ENCODE measurements around the gene ADCY5.

The ADCY5 gene

GRCh38 chr3:123357275-123357674 is 91.6 kb downstream of the ADCY5 start:
- DNase-seq = peak; percentile 94 to 97

GRCh38 chr3:123353850-123354233 is 95.0 kb downstream of the ADCY5 start:
- DNase-seq = no peak

DNA sequence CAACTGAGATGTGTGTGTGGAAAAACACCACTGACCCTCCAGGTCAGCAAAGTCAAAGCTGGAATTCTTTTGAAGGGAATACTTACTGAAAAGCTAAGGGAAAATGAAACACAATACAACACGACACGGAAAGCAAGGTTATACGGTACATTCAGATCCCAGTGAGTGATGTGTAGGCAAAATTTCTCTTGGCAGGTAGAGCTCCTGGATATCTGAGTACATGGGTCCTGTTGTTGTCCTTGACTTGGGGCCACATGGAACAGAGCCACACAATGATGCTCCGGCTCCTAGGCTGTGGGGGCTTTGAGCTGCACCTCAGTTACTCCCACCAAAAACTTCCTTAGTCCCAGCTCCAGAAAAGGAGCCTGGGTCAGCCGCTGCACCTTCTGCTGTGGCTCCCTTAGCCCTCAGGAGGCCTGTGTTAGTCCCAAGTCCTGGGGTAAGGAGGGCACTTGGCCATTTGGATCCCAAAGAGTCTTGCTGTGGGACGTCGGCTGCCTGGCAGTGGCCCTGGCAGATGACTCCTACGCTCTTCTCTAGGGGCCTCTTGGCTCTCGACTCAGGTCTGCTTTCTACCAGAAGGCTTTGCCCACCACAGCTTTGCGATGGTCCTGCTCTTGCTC is 95.6 kb downstream of the ADCY5 start:
- DNase-seq = no peak

DNA sequence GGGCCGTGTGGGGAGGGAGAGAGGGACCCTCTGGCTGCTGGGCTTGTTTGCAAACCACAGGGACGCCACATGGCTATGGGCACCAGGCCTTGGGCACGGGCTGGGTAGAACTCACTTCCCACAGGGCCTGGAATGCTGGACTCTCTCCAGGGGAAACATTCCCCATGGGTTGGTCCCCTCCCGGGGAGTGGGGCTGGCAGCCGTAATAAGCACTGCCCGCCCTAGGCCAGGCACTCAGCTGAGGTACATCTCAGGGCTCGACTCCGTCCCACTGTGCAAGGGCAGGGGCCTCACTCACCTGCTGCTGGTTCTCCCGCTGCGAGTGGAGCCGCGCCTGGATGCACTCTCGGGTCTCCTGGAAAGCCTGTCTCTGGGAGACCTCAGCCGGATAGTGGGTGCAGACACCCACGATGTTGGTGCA is 96.7 kb downstream of the ADCY5 start:
- no peak for DNase-seq

GRCh38 chr3:123351501-123351900 is 97.4 kb downstream of the ADCY5 start:
- DNase-seq = no peak

DNA sequence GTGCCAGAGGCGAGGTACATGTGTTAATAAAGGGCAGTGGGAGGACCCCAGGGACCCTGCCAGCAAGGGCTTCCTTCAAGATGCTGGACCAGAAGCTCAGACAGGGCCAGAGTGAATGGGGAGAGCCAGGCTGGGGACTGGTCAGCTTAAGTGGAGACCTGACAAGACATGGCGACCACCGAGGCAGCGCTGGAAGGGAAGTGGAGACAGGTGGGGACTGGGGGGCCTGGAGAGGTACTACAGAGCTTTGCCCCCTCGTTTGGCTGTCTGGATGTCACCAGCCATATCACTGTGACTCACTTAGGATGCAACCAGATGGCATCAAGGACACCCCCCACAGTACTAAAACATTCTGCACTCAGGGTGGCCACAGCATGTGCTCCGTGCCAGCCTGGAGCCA is 97.9 kb downstream of the ADCY5 start:
- peak in 1 of 2 experiments; percentile 36 for DNase-seq

DNA sequence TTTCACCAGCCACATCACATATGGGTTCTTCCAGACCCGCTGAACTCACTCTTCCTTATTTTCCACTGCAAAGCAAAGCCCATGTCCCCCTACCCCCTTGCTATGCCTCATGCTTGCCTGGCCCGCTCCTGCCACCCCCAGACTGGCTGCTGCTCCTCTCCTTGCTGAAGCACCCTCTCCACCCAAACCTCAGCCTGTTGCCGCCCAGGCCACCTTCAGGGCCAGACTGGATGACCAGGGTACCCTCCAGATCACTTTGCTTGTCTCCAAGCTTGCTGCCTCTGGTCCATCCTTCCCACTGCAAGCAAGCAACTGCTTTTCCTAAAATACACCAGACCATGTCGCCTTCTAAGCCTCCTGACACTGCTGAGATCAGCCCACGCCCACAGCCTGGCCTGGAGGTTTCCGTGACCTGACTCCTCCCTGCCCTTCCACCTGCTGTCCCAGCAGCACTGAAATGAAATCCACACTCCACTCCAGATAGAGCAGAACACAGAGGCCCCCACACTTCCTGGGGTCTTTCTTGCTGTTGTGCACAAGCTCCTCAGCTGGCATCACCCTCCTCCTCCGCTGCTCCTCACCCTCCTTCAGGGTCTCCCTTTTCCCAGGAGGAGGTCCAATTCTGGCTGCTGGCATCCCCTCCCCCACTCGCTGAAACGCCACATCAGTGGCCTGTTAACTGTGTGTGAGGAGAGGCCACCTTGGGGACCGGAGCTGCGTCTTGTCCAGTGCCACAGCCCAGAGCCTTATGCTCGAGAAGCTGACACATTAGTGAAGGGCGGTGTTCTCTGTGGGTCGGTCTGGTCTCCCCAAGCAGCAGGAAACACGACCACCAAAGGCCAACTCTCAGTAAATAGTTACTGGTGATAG is 99.1 kb downstream of the ADCY5 start:
- DNase-seq = no peak

GRCh38 chr3:123349201-123349535 is 99.7 kb downstream of the ADCY5 start:
- no peak for DNase-seq

- no peak for DNase-seq
Measured at GRCh38 chr3:123348471-123349200, 100.3 kb downstream of the ADCY5 start.

DNA sequence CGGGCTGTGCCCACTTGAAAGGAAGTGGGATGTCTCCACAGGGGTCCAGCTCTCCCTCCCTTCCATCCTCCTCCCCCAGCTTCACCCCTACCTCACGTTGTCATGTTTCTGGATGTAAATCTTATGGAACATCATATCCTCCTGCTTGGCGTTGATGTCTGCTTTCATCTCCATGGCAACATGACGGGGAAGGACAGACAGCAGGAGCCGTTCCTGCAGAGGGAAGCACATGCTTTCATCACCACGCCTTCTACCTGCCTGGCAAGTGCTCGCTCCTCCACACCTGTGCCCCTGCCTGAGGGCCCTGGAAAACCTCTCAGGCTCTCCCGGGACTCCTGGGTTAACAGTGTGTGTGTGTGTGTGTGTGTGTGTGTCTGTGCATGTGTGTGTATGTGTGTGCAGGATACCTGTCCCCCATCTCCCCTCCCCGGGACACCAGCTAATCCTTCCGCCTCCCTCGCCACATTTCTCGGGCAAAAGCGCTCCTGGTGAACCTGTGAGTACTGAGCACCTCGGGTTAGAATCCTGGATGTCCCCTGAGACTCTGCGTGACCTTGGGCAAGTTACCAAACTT is 101.1 kb downstream of the ADCY5 start:
- peak in 1 of 2 experiments; percentile 32 for DNase-seq

DNA sequence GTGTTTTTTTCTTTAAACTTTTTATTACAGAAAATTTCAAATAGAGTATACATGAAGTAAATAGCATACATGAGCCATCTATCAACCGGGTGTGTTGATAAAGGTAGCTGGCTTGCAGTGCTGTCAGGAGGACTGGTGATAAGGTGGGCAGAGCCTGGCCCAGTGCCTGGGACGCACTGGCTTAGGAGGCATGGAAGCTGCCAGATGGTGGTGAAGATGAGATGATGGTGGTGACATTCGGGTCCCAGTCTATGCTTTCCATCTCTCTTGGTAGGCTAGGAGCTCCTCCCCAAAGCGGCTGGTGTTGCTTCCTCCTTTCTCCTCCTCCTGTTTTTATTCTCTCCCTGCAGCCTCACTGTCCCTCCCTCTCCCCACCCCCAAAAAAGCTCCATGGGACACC is 101.7 kb downstream of the ADCY5 start:
- peak; percentile 32 to 61 for DNase-seq

GRCh38 chr3:123346021-123346420 is 102.9 kb downstream of the ADCY5 start:
- no peak for DNase-seq

- DNase-seq = peak in 1 of 2 experiments; percentile 31
Measured at GRCh38 chr3:123344907-123345594, 103.8 kb downstream of the ADCY5 start.

GRCh38 chr3:123344175-123344906 is 104.5 kb downstream of the ADCY5 start:
- DNase-seq = no peak

- no peak for DNase-seq
Measured at GRCh38 chr3:123343296-123344174, 105.4 kb downstream of the ADCY5 start.

GRCh38 chr3:123342631-123343080 is 106.2 kb downstream of the ADCY5 start:
- DNase-seq = no peak

- no peak for DNase-seq
Measured at GRCh38 chr3:123341871-123342630, 106.8 kb downstream of the ADCY5 start.

DNA sequence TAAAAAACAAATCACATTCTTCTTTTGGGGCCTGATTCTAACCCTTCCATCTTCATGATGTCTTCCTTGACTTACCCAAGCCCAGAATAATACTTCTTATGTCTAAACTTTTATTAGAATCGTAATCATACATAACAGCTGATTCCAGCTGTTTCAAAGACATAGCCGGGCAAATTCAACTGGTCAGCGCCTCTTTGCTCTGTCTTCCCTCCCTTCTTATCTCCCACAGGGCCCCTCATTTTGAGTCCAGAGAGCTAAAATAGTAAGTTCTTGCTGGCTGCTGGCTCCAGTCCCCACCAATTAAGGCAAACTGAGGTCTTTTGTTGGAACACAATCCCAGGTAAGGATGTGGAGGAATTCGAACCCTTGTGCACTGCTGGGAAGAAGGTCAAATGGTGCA is 108.6 kb downstream of the ADCY5 start:
- no peak for DNase-seq

DNA sequence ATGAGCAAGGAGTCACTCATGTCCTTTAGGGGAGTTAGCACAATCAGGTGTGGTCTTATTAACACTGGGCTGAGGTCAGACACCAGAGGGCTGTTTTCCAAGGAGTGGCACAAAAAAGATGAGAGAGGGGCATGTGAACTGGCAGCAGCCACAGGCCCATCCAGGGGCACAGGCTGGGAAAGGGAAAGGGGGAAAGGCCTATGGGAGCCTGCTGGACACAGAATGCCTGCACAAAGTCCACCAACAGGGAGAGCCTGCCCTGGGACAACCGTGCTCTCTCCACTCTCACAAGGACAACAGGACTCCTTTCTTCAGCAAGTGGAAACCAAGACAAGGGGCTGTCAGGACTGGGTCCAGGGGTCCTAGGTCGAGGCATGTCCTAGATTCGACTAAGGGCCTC is 109.6 kb downstream of the ADCY5 start:
- DNase-seq = no peak

DNA sequence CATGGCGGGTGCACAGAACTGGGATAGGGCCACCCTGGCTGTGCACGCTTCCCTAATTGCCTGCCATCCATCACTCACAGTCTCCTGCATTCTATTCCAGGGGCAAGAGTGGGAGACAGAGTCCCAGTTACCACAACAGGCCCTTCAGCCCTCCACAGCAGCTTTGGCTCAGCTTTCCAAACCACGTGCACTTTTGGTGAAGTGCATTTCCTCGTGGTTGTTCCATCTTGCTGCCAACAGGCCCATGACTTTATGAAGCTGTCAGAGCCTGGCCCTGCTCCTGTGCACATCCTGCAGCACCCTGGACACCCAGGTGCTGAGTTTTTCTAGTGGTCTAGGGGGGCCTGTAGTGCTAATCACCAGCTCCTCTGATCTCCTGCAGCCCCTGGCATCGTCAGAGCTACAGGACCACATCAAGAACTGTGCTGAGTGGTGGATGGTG is 110.2 kb downstream of the ADCY5 start:
- DNase-seq = no peak

All from NCI-H524 (cell line).